GM19463 (cell line): ENCODE measurements around the gene WDPCP.
"Not testable (repeated sequence)": the region's sequence is repeated elsewhere in the genome, so short reads cannot be mapped to it uniquely, and the experiment has no call there.

Experiments
- ATAC-seq: cut with Tn5 transposase; IDR thresholded peaks from one replicate; pipeline ENCODE4 v1.9.1; 2021; ENCODE audit warnings: mild to moderate bottlenecking, moderate library complexity; ENCODE audit not compliant: unreplicated experiment

WDPCP gene

GRCh38 chr2:63591566-63592175 lies 3.4 kb upstream of the WDPCP start:
- ATAC-seq = no peak

- no peak for ATAC-seq
These were observed 2.5 kb upstream of the WDPCP start for GRCh38 chr2:63590626-63591408.

DNA sequence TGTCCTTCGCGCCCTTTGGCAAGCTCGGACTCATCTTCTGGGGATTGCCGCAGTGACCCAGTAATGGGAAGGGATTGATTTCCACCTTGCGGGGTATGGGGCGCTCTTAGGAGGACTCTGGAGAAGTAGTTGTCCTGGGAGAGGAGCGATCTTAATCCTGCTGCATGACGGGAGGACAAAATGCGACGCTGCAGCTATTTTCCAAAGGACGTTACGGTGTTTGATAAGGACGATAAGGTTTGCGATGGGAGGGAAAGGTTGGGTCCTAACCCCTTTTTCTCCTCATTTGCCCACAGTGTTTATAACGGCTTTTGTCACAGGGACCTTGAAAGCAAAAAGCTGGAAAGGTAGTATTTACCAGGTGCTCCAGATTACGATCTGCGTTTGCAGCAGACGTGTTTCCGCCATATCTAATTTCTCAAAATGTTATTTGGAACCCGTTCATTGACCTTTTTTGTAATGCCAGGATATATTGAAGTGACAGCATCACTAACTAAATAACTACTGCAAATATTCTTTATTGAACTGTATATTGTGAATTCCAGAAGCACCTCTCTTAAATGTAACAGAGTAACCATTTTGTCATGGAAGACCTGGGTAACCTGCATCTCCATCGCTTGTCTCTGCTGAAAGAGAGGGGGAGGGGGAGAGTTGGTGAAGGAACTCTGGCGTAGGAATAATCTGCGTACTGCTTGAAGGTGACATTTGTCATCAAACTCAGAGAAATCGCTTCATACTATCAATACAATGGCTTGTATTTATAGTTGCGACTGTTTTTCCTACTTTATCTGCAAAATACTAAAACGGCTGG lies 1.1 kb upstream of the WDPCP start:
- ATAC-seq = peak; percentile 6

DNA sequence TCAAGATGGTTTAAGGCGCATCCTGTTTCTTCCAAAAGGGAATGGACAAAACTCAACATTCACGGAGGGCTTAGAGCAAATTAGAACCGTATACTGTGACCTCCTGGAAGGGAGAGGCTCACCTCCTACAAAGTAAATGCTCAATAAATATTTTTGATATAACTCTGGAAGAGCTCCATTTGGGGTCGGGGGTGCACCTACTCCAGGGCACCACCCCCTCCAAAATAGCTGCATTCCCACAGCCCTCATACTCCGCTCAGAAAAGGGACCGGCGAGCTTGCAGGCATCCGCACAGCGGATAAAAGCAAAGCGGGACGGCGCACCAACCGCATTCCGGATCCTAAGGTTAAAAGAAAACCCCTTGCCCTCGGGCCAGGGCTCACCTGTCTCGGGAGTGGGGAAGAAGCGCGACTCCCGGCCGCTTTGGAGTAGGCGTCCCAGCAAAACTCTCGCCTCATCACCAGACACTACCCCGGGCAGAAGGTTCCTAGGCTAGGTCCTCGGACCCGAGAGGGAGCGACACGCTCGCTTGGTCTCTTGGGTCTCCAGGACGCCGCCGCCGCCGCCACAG lies 378 bp downstream of the WDPCP start:
- no peak for ATAC-seq

DNA sequence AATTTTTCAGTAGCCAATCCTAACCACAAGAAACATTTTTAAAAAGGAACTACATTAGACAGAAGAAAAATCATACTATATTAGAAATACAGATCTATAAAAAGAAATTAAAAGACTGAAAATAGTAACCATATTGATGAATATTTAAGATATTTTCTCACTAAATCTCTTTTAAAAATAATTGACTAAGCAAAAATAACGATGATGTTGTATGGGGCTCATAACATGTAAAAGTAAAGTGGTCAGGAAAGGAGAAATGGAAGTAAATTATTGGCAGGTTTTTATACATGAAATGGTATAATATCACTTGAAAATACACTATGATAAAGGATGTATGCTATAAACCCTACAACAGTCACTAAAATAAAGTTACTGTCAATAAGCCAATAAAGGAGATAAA lies 5.4 kb downstream of the WDPCP start:
- no peak for ATAC-seq

DNA sequence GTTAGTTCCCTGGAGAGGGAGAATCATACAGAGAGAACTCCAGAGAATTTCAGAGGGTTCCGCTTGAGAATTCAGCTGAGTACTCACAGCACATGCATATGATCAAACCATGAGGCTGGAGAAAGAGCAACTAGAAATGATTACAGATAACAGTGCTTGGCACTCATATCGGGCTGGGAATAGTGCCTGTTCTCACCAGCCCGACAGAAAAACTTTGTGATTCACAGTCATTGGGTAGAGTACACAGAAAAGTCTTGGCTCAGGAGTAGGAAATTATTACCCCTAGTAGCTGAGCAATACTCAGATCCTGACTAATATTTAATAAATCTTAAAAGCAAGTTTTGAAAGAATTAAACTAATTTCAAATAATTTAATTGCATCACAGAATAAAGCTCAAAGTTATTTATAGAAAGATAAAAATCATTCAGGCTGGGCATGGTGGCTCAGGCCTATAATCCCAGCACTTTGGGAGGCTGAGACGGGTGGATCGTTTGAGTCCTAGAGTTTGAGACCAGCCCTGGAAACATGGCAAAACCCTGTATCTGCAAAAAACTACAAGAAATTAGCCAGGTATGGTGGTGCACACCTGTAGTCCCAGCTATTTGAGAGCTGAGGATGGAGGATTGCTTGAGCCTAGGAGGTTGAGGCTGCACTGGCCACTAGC lies 6.8 kb downstream of the WDPCP start:
- ATAC-seq = no peak

DNA sequence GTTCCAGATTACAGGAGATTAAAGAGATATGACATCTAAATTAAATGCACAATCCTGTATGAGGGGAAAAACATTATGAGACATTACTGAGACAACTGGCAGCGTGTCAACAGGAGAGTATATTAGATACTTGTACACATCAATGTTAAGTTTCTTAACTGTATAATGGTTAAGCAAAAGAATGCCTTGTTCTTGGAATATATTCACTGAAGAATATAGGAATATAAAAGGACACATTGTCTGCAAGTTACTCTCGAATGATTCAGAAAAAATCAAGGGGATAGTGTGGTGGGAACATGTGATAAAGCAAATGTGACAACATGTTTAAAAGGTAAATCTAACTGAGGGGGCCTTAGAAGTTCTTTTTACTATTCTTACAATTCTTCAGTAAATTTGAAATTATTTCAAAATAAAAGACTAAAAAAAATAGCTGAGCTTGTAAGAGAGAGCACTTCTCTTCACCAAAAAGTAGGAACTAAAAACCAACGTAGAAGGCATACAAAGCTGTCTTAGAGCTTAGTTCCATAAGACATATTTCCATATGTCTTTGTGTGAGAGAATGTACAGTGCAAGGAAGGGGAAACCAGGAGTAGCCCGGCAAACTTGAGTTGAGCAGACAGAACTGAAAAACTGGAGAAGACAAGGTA lies 7.5 kb downstream of the WDPCP start:
- no peak for ATAC-seq

GRCh38 chr2:63578767-63579166 lies 9.5 kb downstream of the WDPCP start:
- ATAC-seq = no peak

GRCh38 chr2:63576546-63576945 lies 11.7 kb downstream of the WDPCP start:
- no peak for ATAC-seq

- ATAC-seq = not testable (repeated sequence)
These were observed 14.4 kb downstream of the WDPCP start for GRCh38 chr2:63573726-63574345.

DNA sequence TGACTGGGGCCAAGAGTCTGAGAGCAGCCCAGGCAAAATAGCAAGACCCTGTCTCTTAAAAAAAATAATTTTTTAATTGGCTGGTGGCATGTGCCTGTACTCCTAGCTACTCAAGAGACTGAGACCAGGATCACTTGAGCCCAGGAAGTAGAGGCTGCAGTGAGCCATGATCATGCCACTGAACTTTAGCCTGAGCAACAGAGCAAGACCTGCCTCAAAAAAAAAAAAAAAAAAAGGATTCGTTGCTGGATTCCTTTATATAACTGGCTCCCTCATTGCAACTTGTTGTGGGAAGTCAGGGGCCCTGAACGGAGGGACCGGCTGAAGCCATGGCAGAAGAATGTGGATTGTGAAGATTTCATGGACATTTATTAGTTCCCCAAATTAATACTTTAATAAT lies 15.3 kb downstream of the WDPCP start:
- not testable (repeated sequence) for ATAC-seq

- ATAC-seq = no peak
These were observed 16.3 kb downstream of the WDPCP start for GRCh38 chr2:63572001-63572400.

- ATAC-seq = no peak
These were observed 17.0 kb downstream of the WDPCP start for GRCh38 chr2:63571291-63571690.

DNA sequence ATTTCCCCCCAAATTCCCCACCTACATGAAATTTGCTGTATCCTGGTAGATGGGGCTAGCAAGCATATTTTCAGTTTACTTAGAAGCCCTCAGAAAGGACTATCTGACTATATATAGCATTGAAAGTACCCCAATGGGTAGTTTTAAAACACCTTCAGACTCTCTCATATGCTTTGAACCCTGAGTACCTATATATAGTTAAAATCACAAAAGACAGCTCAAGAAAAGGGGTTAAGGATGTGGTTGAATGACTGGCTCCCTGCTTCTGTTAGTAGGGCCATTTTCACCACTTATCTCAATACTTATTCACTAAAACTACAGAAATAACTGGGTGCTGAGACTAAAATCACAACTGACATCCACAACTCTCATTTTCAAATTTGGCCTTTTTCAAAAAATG lies 18.5 kb downstream of the WDPCP start:
- no peak for ATAC-seq

- ATAC-seq = no peak
These were observed 25.5 kb downstream of the WDPCP start for GRCh38 chr2:63562751-63563150.

DNA sequence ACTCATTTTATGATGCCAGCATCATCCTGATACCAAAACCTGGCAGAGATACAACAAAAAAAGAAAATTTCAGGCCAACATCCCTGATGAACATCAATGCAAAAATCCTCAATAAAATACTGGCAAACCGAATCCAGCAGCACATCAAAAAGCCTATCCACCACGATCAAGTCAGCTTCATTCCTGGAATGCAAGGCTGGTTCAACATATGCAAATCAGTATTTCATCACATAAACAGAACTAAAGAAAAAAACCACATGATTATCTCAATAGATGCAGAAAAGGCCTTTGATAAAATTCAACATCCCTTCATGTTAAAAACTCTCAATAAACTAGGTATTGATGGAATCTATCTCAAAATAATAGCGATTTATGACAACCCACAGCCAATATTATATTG lies 29.4 kb downstream of the WDPCP start:
- ATAC-seq = not testable (repeated sequence)

GRCh38 chr2:63557819-63558218 lies 30.5 kb downstream of the WDPCP start:
- not testable (repeated sequence) for ATAC-seq

DNA sequence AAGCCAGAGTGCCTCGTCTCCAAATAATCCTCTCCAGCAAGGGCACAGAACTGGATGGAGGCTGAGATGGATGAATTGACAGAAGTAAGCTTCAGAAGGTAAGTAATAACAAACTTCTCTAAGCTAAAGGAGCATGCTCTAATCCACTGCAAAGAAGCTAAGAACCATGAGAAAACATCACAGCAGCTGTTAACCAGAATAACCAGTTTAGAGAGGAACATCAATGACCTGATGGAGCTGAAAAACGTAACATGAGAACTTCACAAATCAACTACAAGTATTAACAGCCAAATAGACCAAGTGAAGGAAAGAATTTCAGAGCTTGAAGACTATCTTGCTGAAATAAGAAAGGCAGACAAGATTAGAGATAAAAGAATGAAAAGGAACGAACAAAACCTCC lies 32.3 kb downstream of the WDPCP start:
- ATAC-seq = no peak

- no peak for ATAC-seq
These were observed 33.0 kb downstream of the WDPCP start for GRCh38 chr2:63555299-63555698.

DNA sequence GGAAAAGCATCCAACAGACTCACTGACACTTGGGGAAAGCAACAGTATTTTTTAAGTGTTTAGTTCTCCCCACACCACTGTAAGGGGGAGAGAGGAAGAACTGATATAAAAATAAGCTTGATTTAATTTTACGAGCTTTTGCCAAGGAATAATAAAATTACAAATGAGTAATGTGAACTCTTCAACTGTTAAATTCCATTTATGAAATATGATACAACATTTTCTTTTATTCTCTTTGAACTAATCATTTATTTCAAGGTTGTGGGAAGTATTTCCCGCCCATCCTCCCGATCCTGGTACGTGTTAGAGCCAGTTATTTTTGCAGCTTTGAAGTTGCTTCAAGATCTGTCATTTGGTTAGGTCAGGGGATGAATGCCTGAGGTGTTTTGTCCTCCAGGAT lies 35.2 kb downstream of the WDPCP start:
- ATAC-seq = no peak
